Stomach (tissue), 9 donors: ENCODE results near the gene TCF12. TPM values are rescaled to one million over a fixed set of nuclear protein-coding genes. Genes with fewer than 3 reads are reported as not detected.

Experiments
- DNase-seq, 2 donors: peaks; one replicate each; pipeline versions ENCODE4 v3.0.0 to v3.0.0-alpha.2; 2013 to 2019
- H3K27ac ChIP-seq, 5 donors: fragments of 200-600 bp in 4 of 5; sonication (generic) in 4 of 5; one replicate each; pipeline ENCODE4 v1.5.1; 2013 to 2019; ENCODE audit warnings: mild to moderate bottlenecking in 1 of 5, moderate library complexity in 1 of 5
- H3K27me3 ChIP-seq, 3 donors: fragments of 200-600 bp; sonication (generic); one replicate each; pipeline ENCODE4 v1.5.1; 2017 to 2019; ENCODE audit warnings: mixed run types in 1 of 3
- H3K36me3 ChIP-seq, 4 donors: fragments of 200-600 bp; sonication (generic); 1 replicate in 3 of 4; 2 replicates in 1 of 4; pipeline ENCODE4 v1.5.1; 2016 to 2019
- H3K4me1 ChIP-seq, 4 donors: fragments of 200-600 bp; sonication (generic); one replicate each; pipeline ENCODE4 v1.5.1; 2016 to 2019
- H3K4me3 ChIP-seq, 4 donors: fragments of 200-600 bp; sonication (generic) in 3 of 4; one replicate each; pipeline ENCODE4 v1.5.1; 2016 to 2019; ENCODE audit warnings: mild to moderate bottlenecking in 1 of 4
- H3K9me3 ChIP-seq, 4 donors: fragments of 200-600 bp; sonication (generic); one replicate each; pipeline ENCODE4 v1.5.1; 2016 to 2019
- EP300 ChIP-seq: sonication (generic); formaldehyde crosslinking; IDR thresholded peaks from one replicate; pipeline ENCODE4 v1.6.1; 2017; ENCODE audit warnings: antibody characterized with exemption
- POLR2A ChIP-seq, 4 donors: fragments of 450-650 bp; IDR thresholded peaks; one replicate each; pipeline ENCODE4 v1.6.1; 2016; ENCODE audit warnings: antibody characterized with exemption in 4 of 4, control low read depth in 2 of 4, mild to moderate bottlenecking in 1 of 4, moderate library complexity in 1 of 4
- POLR2AphosphoS5 ChIP-seq, 3 donors: sonication (generic); formaldehyde crosslinking; IDR thresholded peaks; one replicate each; pipeline ENCODE4 v1.6.1; 2016; ENCODE audit warnings: antibody characterized with exemption in 3 of 3
- WGBS, 5 donors: extraction: QIAGEN DNeasy Blood & Tissue Kit in 3 of 5; methylation state at CpG; one replicate each; pipeline versions ENCODE4 v1.1.5 to v1.1.7; 2013 to 2018; 5-methylcytosine and 5-hydroxymethylcytosine counted together
- intact Hi-C: fragments of 100-400 bp; cut with DNase I; formaldehyde crosslinking; loops from one replicate; pipeline ENCODE4 v1.15.1; 2023; ENCODE audit warnings: low total_unique reads
- polyA plus RNA-seq, 3 donors: library from polyadenylated mRNA; stranded (reverse); fragments of 200-250 nt; gene quantifications; one replicate each; pipeline ENCODE4 v1.2.3, GENCODE V29; 2013
- total RNA-seq, 5 donors: library from RNA; depleted of rRNA; stranded (reverse); fragments of >200 nt; gene quantifications; one replicate each; pipeline versions ENCODE4 v1.1.0 to v1.2.3, GENCODE V29; 2014 to 2016
- TF ChIP-seq, protein P1 (sequence below), 7 experiments: fragments of 450-650 bp in 4 of 7; fragments of 200-600 bp in 3 of 7; sonication (generic) in 3 of 7; IDR thresholded peaks; one replicate each; pipeline ENCODE4 v1.5.1; 2016 to 2019; ENCODE audit warnings: antibody characterized with exemption in 7 of 7, control low read depth in 2 of 7, mild to moderate bottlenecking in 1 of 7
- donor health status: healthy with polysubstance abuse.
- donor health status: Bipolar disorder and iron deficiency.
- donor health status: healthy.

The TCF12 gene
- total and polyA plus RNA-seq, 8 donors: 11.2 to 462 (median 130) TPM

GRCh38 chr15:57227899-57228298 lies 309.5 kb downstream of the TCF12 start:
- Histone ChIP-seq H3K9me3 (no peaks in the 10 kb centered on the region), H3K27me3 (no peaks in the 10 kb centered on the region), H3K36me3 (peaks cover 0 to 9% (median 8%) of the 10 kb centered on the region in 4 donors), H3K4me1 (peaks cover 0 to 57% (median 20%) of the 10 kb centered on the region in 4 donors), H3K4me3 (no peak overlapping the region), H3K27ac (no peak overlapping the region)
- intact Hi-C loops: no loop called here
- WGBS, 5 donors: 40 to 71% (median 64%) methylated on average over 2 of the region's 2 CpGs
- TF ChIP-seq POLR2AphosphoS5 (IDR thresholded peaks at IDR 0.05): no peak
- no peak for TF ChIP-seq EP300
- TF ChIP-seq, protein P1, sequence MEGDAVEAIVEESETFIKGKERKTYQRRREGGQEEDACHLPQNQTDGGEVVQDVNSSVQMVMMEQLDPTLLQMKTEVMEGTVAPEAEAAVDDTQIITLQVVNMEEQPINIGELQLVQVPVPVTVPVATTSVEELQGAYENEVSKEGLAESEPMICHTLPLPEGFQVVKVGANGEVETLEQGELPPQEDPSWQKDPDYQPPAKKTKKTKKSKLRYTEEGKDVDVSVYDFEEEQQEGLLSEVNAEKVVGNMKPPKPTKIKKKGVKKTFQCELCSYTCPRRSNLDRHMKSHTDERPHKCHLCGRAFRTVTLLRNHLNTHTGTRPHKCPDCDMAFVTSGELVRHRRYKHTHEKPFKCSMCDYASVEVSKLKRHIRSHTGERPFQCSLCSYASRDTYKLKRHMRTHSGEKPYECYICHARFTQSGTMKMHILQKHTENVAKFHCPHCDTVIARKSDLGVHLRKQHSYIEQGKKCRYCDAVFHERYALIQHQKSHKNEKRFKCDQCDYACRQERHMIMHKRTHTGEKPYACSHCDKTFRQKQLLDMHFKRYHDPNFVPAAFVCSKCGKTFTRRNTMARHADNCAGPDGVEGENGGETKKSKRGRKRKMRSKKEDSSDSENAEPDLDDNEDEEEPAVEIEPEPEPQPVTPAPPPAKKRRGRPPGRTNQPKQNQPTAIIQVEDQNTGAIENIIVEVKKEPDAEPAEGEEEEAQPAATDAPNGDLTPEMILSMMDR (IDR thresholded peaks at IDR 0.05): no peak
- no peak for TF ChIP-seq POLR2A (IDR thresholded peaks at IDR 0.05)
- DNase-seq: peak in 1 of 2 donors; percentile 41

GRCh38 chr15:57228395-57228794 lies 310.0 kb downstream of the TCF12 start:
- peaks cover 0 to 54% (median 20%) of the 10 kb centered on the region in 4 donors for H3K4me1 ChIP-seq
- no peaks in the 10 kb centered on the region for H3K27me3 ChIP-seq
- no peak overlapping the region for H3K27ac ChIP-seq
- 34 to 72% (median 58%) methylated on average over 4 of the region's 4 CpGs for WGBS, 5 donors
- TF ChIP-seq, protein P1 (IDR thresholded peaks at IDR 0.05): no peak
- no peak for TF ChIP-seq EP300
- H3K36me3 ChIP-seq: peaks cover 0 to 14% (median 13%) of the 10 kb centered on the region in 4 donors
- intact Hi-C loops: no loop called here
- no peak for DNase-seq
- no peak overlapping the region for H3K4me3 ChIP-seq
- no peaks in the 10 kb centered on the region for H3K9me3 ChIP-seq

GRCh38 chr15:57229051-57229450 lies 310.6 kb downstream of the TCF12 start:
- DNase-seq: no peak
- Histone ChIP-seq H3K4me1 (peaks cover 0 to 54% (median 20%) of the 10 kb centered on the region in 4 donors), H3K36me3 (peaks cover 0 to 20% (median 20%) of the 10 kb centered on the region in 4 donors), H3K27ac (peak overlapping the region in 1 of 5 donors; percentile 14), H3K27me3 (no peaks in the 10 kb centered on the region), H3K9me3 (no peaks in the 10 kb centered on the region), H3K4me3 (no peak overlapping the region)
- intact Hi-C loops: no loop called here
- TF ChIP-seq POLR2A (IDR thresholded peaks at IDR 0.05): no peak
- TF ChIP-seq, protein P1 (IDR thresholded peaks at IDR 0.05): no peak
- no peak for TF ChIP-seq EP300
- TF ChIP-seq POLR2AphosphoS5 (IDR thresholded peaks at IDR 0.05): no peak

DNA sequence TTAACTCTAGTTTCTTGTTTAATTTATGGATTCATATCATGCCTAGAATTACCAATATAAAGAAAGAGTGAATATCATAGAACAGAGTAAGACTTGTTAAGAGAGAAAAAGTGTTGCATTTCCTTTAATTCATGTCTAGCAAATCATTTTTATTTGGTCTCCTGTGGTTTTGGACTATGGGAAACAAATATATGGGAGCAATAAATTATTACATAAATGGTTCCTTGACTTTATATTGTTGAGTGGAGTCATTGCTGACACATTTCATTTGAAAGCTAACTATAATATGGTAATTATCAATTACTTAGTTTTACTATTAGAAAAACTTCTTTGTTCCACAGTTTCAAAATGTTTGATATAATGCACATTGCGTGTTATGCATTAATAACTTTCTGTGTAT lies 313.1 kb downstream of the TCF12 start:
- 93 to 100% (median 100%) methylated on average over 1 of the region's 1 CpG for WGBS, 5 donors
- intact Hi-C loops: no loop called here

More for the DNA sequence above, 313.1 kb downstream of the TCF12 start:
- no peak for DNase-seq
- H3K27me3 ChIP-seq: no peaks in the 10 kb centered on the region
- H3K9me3 ChIP-seq: no peaks in the 10 kb centered on the region
- peaks cover 0 to 55% (median 21%) of the 10 kb centered on the region in 4 donors for H3K4me1 ChIP-seq
- TF ChIP-seq POLR2AphosphoS5 (IDR thresholded peaks at IDR 0.05) (no peak), EP300 (no peak), POLR2A (IDR thresholded peaks at IDR 0.05) (no peak)
- TF ChIP-seq, protein P1 (IDR thresholded peaks at IDR 0.05): no peak
- peaks cover 0 to 39% (median 35%) of the 10 kb centered on the region in 4 donors for H3K36me3 ChIP-seq
- H3K4me3 ChIP-seq: no peak overlapping the region
- no peak overlapping the region for H3K27ac ChIP-seq
